Endometrial microvascular endothelial cells (primary cell): ENCODE data around the gene MRPL42. TPM values are rescaled to one million over a fixed set of nuclear protein-coding genes. Genes with fewer than 3 reads are reported as not detected.

ENCODE experiments used
- in situ Hi-C: cut with HindIII; loops from 2 replicates; pipeline ENCODE4 v1.10.0; 2017; ENCODE audit warnings: low sequenced_read_pairs, low pct_unique_long_range_greater_than_20kb; ENCODE audit errors: inconsistent ontology term
- total RNA-seq: library from RNA; depleted of rRNA; stranded (reverse); fragments of >200 nt; gene quantifications from one replicate; pipeline ENCODE4 v1.2.3, GENCODE V29; 2015; ENCODE audit errors: inconsistent ontology term

Gene MRPL42
- total RNA-seq, 1 donor from 2014 or later = 89.9 TPM

DNA sequence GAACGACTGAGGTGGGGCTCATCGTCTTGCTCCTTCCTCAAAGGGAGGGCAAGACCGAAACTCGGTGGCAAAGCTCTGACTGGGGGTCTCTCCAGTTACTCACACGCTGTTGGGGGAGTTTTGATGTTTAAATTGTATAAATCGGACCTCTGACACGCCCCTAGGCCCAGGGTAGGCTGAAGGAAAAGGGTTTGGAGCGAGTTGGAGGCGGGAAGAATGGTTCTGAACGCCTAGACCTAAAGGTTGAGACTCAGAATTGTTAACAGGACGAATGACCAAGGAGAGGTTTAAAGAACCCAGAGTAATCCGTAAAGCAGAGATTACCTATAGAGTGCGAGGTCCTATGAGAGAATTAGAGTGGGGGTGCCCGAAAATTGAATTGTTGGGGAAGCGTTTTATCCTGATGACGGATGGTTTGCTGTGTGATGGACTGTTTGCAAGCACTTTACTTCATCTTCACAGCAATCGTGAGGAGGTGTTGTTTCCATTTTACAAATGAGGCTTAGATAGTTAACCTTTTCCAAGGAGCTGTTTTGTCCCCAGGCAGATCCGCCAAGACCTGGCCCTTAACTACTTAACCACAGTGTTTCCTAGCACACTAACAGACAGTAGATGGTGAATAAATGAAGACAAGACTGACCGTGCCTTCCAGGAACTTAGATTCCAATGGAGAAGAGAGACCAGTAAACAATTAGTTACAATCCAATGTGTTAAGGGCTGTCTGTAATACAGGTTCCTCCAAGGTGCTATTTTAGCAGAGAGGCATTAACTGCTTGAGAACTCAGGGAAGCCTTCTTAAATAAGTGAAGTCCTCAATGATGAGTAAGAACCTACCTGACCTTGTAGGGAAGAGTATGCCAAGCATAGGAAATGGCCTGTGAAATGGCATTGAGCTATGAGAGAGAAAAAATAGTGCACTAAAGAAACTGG, 24.6 kb upstream of the MRPL42 start:
- in situ Hi-C loops = no loop called here

DNA sequence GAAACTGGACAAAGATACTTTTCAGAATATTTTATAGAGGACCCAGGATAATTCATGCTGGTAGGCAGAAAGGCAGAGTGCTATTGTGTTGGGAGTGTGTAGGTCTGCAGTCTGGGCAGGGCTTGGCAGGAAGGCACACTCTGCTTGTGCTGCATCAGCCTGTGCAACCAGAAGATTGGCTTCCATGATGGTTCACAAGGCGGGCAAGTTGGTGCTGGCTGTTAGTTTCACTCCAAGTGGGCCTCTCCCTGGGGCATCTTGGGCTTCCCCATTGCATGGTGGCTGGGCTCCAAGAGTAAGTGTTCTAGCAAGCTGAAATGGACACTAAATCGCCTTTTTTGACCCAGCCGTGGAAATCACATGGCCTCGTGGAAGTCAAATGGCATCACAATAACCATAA, 23.7 kb upstream of the MRPL42 start:
- in situ Hi-C loops = no loop called here

DNA sequence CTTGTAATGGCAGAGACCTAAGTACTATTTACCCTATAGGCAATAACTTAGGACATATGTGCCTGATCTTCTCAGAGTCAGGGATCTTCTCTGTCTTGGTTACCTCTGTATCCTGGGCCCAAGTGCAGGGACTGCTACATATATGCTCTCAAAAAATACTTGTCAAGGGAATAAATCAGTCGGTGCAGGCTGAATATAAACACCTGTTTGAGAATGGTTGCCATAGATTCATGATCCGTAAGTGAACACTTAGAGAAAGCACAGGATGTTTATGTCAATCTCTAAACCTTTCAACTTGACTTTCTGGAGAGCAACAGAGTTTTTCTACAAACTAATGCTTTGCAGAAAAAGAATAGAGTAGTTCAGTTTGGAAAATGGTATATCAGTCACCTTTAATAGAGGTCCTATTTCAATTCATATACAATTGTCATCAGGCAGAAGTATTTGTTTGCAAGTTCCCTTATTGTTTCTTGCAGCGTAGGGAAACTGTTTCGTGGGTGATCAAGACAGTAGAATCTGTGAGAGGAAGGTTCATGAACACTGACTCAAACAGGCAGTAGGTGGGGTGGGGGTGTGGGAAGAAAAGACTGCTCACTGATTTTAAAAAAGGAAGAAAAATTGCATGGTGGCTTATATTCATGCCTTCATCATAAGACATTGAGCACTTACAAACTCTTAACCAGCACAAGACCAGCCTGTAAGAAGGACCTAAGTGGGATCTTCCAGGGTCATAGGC, 19.6 kb upstream of the MRPL42 start:
- in situ Hi-C loops = no loop called here

DNA sequence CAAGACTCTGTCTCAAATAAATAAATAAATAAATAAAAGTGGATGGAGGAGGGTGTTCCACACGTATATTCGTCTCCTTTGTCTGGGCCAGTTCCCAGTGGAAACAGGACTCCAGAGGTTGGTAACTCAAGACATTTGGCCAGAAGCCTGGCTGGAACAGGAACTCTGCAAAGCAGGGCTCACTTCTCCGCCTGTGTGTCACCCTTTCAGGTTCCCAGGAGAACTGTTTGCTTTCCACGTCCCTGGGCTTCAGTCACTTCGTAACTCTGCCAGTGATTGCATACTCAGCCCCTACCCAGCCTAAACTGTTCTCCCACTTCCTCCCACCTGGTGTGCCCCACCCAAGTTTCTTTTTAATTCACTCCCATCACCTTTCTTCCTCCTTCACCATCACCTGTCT, 18.5 kb upstream of the MRPL42 start:
- in situ Hi-C loops = no loop called here

DNA sequence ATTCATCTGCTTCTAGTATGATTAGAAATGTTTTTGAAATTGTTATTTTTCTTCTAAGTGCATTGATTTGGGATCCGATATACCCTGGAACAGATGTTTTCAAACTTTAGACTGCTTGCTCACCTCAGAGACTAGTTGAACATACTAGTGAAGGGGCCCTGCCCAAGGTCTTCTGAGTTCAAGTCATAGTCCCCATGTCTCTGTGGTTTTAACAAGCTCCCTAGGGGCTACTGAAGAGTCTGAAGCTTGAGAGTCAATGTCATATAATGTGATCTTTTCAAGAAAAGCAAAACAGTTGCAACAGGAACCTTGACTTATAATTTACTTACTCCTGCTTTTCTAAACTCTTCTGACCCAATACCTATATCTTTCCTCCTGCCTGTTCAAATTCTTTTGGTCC, 18.0 kb upstream of the MRPL42 start:
- in situ Hi-C loops = no loop called here

DNA sequence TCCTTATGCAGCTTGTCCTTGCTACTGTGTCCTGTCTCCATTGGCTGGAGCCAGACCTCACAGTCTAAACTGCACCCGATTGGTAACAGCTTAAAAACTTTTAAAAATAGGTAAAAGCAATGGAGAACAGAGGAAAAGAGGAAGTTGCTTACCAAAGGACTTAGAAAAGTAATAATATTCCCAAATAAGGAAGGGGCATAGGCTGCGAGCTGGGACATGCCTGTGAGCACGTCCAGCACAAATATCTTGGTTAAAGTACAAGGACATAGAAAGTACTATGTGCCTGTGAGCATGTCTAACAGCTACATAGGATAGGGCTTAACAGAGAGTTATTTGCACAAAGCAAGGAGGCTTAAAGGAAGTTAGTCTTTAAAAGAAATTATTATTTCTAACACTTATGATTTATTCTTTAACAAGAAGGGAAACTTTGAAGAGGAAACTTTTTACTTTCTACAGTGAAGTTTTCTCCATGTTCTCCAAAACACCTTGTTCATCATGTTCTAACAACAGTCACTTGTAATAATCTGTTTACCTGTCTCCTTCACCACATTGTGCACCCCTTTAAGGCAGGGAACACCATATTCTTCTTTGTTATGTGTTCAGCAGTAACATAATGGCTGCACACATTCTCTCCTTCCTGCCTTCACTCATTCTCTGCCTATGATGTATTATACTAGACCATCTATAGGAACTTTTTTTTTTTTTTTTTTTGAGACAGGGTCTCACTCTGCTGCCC, 15.7 kb upstream of the MRPL42 start:
- in situ Hi-C loops = no loop called here

DNA sequence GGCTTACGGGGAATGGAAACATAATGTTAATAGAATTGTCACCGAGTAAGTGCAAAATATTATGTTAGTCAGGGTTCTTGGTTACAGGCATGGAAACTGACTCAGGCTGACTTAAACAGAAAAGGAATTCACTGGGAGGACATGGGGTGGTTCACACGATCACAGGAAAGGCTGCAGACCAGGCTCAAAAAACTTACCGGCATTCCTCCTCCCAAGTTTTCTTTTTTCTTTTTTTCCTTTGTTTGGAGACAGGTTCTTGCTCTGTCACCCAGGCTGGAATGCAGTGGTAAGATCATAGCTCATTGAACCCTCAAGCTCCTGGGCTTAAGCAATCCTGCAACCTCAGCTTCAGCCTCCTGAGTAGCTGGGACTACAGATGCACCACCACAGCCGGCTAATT, 13.7 kb upstream of the MRPL42 start:
- in situ Hi-C loops = no loop called here

DNA sequence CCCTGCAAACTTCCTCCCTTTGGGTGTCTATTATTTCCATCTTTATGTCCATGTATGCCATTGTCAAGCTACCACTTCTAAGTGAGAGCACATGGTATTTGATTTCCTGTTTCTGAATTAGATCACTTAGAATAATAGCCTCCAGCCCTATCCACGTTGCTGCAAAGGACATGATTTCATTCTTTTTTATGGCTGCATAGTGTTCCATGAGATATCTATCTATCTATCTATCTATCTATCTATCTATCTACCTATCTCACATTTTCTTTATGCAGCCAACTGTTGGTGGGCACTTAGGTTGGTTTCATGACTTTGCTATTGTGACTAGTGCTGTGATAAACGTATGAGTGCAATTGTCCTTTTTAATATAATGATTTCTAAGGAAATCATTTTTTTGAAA, 11.2 kb upstream of the MRPL42 start:
- in situ Hi-C loops = no loop called here

DNA sequence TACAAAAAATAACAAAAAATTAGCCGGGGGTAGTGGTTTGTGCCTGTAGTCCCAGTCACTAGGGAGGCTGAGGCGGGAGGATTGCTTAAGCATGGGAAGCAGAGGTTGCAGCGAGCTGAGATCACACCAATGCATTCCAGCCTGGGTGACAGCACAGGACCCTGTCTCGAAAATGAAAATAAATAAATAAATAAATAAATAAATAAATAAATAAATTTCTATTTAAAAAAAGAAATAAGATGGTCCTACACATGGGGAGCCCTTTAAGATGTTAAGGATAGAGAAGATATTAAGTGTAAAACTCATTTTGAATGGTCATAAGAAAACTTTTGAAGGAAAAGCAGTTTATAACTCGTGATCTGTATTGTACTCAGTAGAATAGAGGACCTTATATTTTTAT, 8.2 kb upstream of the MRPL42 start:
- in situ Hi-C loops = no loop called here

DNA sequence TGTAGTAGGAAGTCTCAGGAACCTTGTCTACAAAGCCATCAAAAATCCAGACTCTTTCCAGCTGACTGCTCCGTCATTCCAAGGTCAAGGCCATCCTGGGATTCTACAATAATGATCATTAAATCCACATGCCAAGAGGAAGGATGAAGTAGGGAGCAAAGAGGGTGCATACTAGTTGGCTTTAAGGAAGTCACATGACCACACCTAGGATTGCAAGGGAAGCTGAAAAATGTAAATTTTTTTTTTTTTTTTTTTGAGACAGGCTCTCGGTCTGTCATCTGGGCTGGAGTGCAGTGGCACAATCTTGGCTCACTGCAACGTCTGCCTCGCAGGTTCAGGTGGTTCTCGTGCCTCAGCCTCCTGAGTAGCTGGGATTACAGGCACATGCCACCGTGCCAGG, 7.3 kb upstream of the MRPL42 start:
- in situ Hi-C loops = no loop called here

DNA sequence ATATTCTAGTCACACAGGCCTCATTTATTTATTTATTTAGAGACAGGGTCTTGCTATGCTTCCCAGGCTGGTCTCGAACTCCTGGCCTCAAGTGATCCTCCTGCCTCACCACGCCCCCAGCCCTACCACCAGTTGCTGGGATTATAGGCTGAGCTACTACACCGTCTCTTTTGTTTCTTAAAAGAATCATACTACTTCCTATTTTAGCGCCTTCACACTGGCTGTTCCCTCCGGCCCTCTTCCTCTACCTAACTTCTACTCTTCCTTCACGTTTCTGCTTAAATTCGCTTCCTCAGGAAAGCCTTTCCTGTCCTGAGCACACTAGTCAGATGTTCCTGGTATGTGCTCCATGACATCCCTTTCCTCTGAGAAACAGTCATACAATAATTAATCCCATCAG, 6.4 kb upstream of the MRPL42 start:
- in situ Hi-C loops = no loop called here

DNA sequence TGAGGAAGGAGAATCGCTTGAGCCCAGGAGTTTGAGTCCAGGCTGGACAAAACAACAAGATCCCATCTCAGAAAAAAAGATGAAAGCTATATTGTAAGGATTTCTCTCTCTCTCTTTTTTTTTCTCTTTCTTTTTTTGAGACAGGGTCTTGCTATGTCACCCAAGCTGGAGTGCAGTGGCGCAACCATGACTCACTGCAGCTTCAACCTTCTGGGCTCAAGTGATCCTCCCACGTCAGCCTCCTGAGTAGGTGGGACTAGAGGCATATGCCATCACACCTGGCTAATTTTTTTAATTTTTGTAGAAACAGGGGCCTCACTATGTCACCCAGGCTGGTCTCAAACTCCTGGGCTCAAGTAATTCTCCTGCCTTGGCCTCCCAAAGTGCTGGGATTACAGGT, 5.8 kb upstream of the MRPL42 start:
- in situ Hi-C loops = no loop called here

DNA sequence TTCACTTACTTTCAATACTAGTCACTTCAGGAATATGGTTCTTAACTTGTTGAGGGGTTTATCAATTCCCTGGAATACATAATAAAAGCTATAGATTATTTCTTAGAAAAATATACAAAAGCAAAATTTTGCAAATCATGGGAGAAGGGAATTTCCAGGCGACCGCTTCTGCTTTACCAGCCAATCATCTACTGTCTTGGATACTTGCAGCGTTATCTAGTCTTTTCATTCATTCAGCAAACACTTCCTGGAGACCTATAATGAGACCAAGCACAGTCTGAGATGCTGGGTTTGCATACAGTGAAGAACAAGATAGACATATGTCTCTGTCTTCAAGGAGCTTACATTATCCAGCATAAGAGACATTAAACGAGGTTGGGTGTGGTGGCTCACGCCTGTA, 1.5 kb upstream of the MRPL42 start:
- in situ Hi-C loops = no loop called here

DNA sequence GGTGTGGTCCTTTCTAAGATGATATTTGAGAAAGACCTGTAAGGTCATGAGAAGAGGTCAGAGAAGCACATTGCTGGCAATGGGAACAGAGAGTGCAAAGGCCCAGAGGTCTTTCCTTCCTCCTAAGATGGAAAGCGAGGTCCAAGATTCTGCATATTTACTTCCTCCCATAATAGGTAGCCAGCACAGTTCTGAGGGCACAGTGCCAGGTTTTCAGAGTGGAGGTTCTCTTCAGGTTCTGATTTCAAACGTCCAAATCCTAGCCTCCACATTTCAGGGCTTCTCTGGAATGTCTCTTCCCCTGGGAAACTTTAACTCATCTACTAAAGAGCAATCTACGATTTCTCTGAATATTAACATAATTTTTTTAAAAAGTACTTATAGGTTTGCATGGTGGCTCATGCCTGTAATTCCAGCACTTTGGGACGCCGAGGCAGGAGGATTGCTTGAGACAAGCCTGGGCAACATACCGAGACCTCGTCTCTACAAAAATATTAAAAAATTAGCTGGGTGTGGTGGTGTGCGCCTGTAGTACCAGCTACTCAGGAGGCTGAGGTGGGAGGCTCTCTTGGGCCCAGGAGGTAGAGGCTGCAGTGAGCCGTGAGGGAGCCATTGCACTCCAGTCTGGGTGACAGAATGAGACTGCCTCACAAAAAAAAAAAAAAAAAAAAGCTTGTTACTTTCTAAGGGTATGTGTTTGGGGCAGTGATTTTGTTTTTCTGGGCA, 526 bp upstream of the MRPL42 start:
- in situ Hi-C loops = no loop called here

DNA sequence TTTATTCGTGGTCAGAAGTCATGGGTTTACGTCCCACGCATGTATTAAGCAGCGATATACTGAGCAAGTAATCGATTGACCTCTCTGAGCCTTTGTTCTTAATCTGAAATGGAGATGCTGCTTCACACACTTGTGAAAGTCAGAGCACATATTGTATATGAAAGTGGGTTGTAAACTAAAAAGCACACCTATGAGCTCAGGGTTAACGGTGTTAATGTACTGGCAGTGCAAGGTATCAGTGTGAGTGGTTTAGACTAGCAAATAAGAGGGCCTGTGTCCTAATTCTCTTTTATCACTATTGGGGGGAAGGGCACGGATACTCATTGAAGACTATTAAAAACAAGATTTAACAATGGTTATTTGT, 676 bp downstream of the MRPL42 start:
- in situ Hi-C loops = no loop called here

DNA sequence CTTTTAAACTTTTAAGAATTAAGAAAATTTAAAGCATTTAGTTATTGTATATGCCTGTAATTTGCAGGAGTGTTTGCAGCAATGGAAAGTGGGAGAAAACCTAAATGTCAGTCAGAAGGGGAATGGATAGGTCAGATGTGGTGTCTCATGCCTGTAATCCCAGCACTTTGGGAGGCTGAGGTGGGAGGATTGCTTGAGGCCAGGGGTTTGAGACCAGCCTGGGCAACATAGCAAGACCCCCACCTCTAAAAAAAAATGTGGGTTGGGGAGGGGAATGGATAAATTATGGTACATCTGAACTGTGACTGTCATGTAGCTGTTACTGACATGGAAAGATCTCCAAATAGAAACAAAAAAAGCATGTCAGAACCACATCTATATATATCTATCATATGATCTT, 2.1 kb downstream of the MRPL42 start:
- in situ Hi-C loops = no loop called here

DNA sequence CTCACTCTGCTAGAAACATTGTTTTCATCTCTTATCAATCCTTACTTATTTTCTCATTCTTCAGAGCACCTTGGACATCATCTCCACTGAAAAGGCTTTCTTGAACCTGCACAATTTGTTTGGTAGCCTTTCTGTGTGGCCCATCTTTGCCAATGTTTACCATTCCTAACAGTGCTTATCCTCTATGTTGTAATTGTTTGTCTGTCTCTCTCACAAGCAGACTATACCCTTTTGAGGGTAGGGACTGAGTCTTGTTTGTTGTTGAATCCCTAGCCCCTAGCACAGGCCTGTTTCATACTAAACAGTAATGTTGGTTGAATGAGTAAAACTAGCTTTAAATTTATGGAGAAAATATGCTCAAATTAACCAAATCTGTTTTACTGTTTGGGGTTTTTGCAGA, 9.2 kb downstream of the MRPL42 start:
- in situ Hi-C loops = no loop called here

DNA sequence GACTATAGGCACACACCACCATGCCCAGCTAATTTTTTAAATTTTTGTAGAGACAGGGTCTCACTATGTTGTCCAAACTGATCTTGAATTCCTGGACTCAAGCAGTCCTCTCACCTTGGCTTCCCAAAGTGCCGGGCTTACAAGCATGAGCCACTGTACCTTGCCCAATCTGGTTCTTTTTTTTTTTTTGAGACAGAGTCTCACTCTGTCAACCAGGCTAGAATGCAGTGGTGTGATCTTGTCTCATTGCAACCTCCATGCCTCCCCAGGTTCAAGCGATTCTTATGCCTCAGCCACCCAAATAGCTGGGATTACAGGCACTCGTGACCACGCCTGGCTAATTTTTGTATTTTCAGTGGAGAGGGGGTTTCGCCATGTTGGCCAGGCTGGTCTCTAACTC, 15.4 kb downstream of the MRPL42 start:
- in situ Hi-C loops = no loop called here

DNA sequence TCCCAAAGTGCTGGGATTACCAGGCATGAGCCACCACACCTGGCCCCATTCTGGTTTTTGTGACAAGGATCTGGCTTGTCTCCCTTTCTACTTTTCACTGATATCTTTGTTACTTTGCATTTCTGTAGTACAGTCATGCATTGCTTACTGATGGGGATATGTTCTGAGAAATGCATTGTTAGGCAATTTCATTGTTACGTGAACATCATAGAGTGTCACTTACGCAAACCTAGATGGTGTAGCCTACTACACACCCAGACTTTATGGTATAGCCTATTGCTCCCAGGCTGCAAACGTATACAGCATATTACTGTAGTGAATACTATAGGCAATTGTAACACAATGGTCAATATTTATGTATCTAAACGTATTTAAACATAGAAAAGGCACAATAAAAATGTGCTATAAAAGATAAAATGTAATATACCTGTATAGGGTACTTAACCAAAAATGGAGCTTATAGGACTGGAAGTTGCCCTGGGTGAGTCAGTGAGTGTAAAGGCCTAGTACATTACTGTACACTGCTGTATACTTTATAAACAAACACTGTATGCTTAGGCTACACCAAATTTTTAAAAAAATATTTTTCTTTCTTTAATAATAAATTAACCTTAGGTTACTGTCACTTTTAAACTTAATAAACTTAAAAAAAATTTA, 16.0 kb downstream of the MRPL42 start:
- in situ Hi-C loops = no loop called here
